ENCODE measurements around the gene TMEM170B.
"Not testable (repeated sequence)": the region's sequence is repeated elsewhere in the genome, so short reads cannot be mapped to it uniquely, and the experiment has no call there.

The TMEM170B gene

GRCh38 chr6:11548578-11548977 is 11.0 kb downstream of the TMEM170B start:
- not testable (repeated sequence) for H3K4me3 ChIP-seq (ENCODE audit: low read length); H3K4me1 ChIP-seq (ENCODE audit: control insufficient read depth, insufficient read depth, low read length); H3K27me3 ChIP-seq (ENCODE audit: control insufficient read depth, insufficient read depth, low read length); H3K36me3 ChIP-seq (ENCODE audit: control insufficient read depth, insufficient read depth, low read length); H3K9me3 ChIP-seq (ENCODE audit: control insufficient read depth, insufficient read depth, low read length); DNase-seq (ENCODE audit: low read depth, low spot score); H3K27ac ChIP-seq (ENCODE audit: low read length)
- WGBS (ENCODE audit: insufficient coverage, insufficient read length), result no CpG with 5 or more reads among the region's 4 CpGs

GRCh38 chr6:11551053-11551452 is 13.5 kb downstream of the TMEM170B start:
- H3K9me3 ChIP-seq (ENCODE audit: control insufficient read depth, insufficient read depth, low read length), result no peaks in the 10 kb centered on the region
- no peaks in the 10 kb centered on the region for H3K27me3 ChIP-seq (ENCODE audit: control insufficient read depth, insufficient read depth, low read length)
- no peak overlapping the region for H3K27ac ChIP-seq (ENCODE audit: low read length)
- H3K36me3 ChIP-seq (ENCODE audit: control insufficient read depth, insufficient read depth, low read length), result no peaks in the 10 kb centered on the region
- H3K4me3 ChIP-seq (ENCODE audit: low read length), result no peak overlapping the region
- H3K4me1 ChIP-seq (ENCODE audit: control insufficient read depth, insufficient read depth, low read length), result no peaks in the 10 kb centered on the region
- DNase-seq (ENCODE audit: low read depth, low spot score), result no peak
- WGBS (ENCODE audit: insufficient coverage, insufficient read length), result no CpG with 5 or more reads among the region's 1 CpG

- no peak overlapping the region for H3K4me3 ChIP-seq (ENCODE audit: low read length)
- H3K9me3 ChIP-seq (ENCODE audit: control insufficient read depth, insufficient read depth, low read length), result no peaks in the 10 kb centered on the region
- no peak overlapping the region for H3K27ac ChIP-seq (ENCODE audit: low read length)
- H3K27me3 ChIP-seq (ENCODE audit: control insufficient read depth, insufficient read depth, low read length), result no peaks in the 10 kb centered on the region
- H3K4me1 ChIP-seq (ENCODE audit: control insufficient read depth, insufficient read depth, low read length), result no peaks in the 10 kb centered on the region
- no peak for DNase-seq (ENCODE audit: low read depth, low spot score)
- no peaks in the 10 kb centered on the region for H3K36me3 ChIP-seq (ENCODE audit: control insufficient read depth, insufficient read depth, low read length)
These were observed 14.9 kb downstream of the TMEM170B start for GRCh38 chr6:11552442-11552841.

- Histone ChIP-seq H3K27ac (ENCODE audit: low read length) (no peak overlapping the region), H3K4me1 (ENCODE audit: control insufficient read depth, insufficient read depth, low read length) (no peaks in the 10 kb centered on the region), H3K27me3 (ENCODE audit: control insufficient read depth, insufficient read depth, low read length) (no peaks in the 10 kb centered on the region), H3K4me3 (ENCODE audit: low read length) (no peak overlapping the region), H3K9me3 (ENCODE audit: control insufficient read depth, insufficient read depth, low read length) (no peaks in the 10 kb centered on the region), H3K36me3 (ENCODE audit: control insufficient read depth, insufficient read depth, low read length) (no peaks in the 10 kb centered on the region)
- WGBS (ENCODE audit: insufficient coverage, insufficient read length), result no CpG with 5 or more reads among the region's 3 CpGs
- DNase-seq (ENCODE audit: low read depth, low spot score), result no peak
These were observed 16.3 kb downstream of the TMEM170B start for GRCh38 chr6:11553824-11554223.

GRCh38 chr6:11556309-11556708 is 18.8 kb downstream of the TMEM170B start:
- no peaks in the 10 kb centered on the region for H3K9me3 ChIP-seq (ENCODE audit: control insufficient read depth, insufficient read depth, low read length)
- no peak overlapping the region for H3K4me3 ChIP-seq (ENCODE audit: low read length)
- no peaks in the 10 kb centered on the region for H3K4me1 ChIP-seq (ENCODE audit: control insufficient read depth, insufficient read depth, low read length)
- no CpG with 5 or more reads among the region's 3 CpGs for WGBS (ENCODE audit: insufficient coverage, insufficient read length)
- H3K36me3 ChIP-seq (ENCODE audit: control insufficient read depth, insufficient read depth, low read length), result no peaks in the 10 kb centered on the region
- H3K27ac ChIP-seq (ENCODE audit: low read length), result no peak overlapping the region
- no peaks in the 10 kb centered on the region for H3K27me3 ChIP-seq (ENCODE audit: control insufficient read depth, insufficient read depth, low read length)
- peak; percentile 45 for DNase-seq (ENCODE audit: low read depth, low spot score)

GRCh38 chr6:11563793-11564192 is 26.2 kb downstream of the TMEM170B start:
- Histone ChIP-seq H3K27me3 (ENCODE audit: control insufficient read depth, insufficient read depth, low read length) (no peaks in the 10 kb centered on the region), H3K36me3 (ENCODE audit: control insufficient read depth, insufficient read depth, low read length) (no peaks in the 10 kb centered on the region), H3K4me3 (ENCODE audit: low read length) (no peak overlapping the region), H3K9me3 (ENCODE audit: control insufficient read depth, insufficient read depth, low read length) (no peaks in the 10 kb centered on the region), H3K27ac (ENCODE audit: low read length) (no peak overlapping the region), H3K4me1 (ENCODE audit: control insufficient read depth, insufficient read depth, low read length) (no peaks in the 10 kb centered on the region)
- no peak for DNase-seq (ENCODE audit: low read depth, low spot score)
- no CpG with 5 or more reads among the region's 3 CpGs for WGBS (ENCODE audit: insufficient coverage, insufficient read length)

GRCh38 chr6:11566609-11567008 is 29.1 kb downstream of the TMEM170B start:
- DNase-seq (ENCODE audit: low read depth, low spot score), result no peak
- Histone ChIP-seq H3K27me3 (ENCODE audit: control insufficient read depth, insufficient read depth, low read length) (no peaks in the 10 kb centered on the region), H3K27ac (ENCODE audit: low read length) (no peak overlapping the region), H3K4me1 (ENCODE audit: control insufficient read depth, insufficient read depth, low read length) (no peaks in the 10 kb centered on the region), H3K36me3 (ENCODE audit: control insufficient read depth, insufficient read depth, low read length) (no peaks in the 10 kb centered on the region), H3K9me3 (ENCODE audit: control insufficient read depth, insufficient read depth, low read length) (no peaks in the 10 kb centered on the region), H3K4me3 (ENCODE audit: low read length) (no peak overlapping the region)
- no CpG with 5 or more reads among the region's 8 CpGs for WGBS (ENCODE audit: insufficient coverage, insufficient read length)

GRCh38 chr6:11571073-11571472 is 33.5 kb downstream of the TMEM170B start:
- H3K4me1 ChIP-seq (ENCODE audit: control insufficient read depth, insufficient read depth, low read length), result no peaks in the 10 kb centered on the region
- H3K27ac ChIP-seq (ENCODE audit: low read length), result no peak overlapping the region
- H3K36me3 ChIP-seq (ENCODE audit: control insufficient read depth, insufficient read depth, low read length), result no peaks in the 10 kb centered on the region
- no peak overlapping the region for H3K4me3 ChIP-seq (ENCODE audit: low read length)
- WGBS (ENCODE audit: insufficient coverage, insufficient read length), result no CpG with 5 or more reads among the region's 2 CpGs
- H3K9me3 ChIP-seq (ENCODE audit: control insufficient read depth, insufficient read depth, low read length), result no peaks in the 10 kb centered on the region
- no peaks in the 10 kb centered on the region for H3K27me3 ChIP-seq (ENCODE audit: control insufficient read depth, insufficient read depth, low read length)
- DNase-seq (ENCODE audit: low read depth, low spot score), result no peak

GRCh38 chr6:11575408-11576033 is 38.0 kb downstream of the TMEM170B start:
- no peaks in the 10 kb centered on the region for H3K36me3 ChIP-seq (ENCODE audit: control insufficient read depth, insufficient read depth, low read length)
- no peak overlapping the region for H3K4me3 ChIP-seq (ENCODE audit: low read length)
- no peaks in the 10 kb centered on the region for H3K9me3 ChIP-seq (ENCODE audit: control insufficient read depth, insufficient read depth, low read length)
- H3K27ac ChIP-seq (ENCODE audit: low read length), result no peak overlapping the region
- WGBS (ENCODE audit: insufficient coverage, insufficient read length), result no CpG with 5 or more reads among the region's 10 CpGs
- DNase-seq (ENCODE audit: low read depth, low spot score), result peak; percentile 58
- H3K4me1 ChIP-seq (ENCODE audit: control insufficient read depth, insufficient read depth, low read length), result no peaks in the 10 kb centered on the region
- no peaks in the 10 kb centered on the region for H3K27me3 ChIP-seq (ENCODE audit: control insufficient read depth, insufficient read depth, low read length)

- Histone ChIP-seq H3K4me1 (ENCODE audit: control insufficient read depth, insufficient read depth, low read length) (no peaks in the 10 kb centered on the region), H3K4me3 (ENCODE audit: low read length) (no peak overlapping the region), H3K9me3 (ENCODE audit: control insufficient read depth, insufficient read depth, low read length) (no peaks in the 10 kb centered on the region), H3K27me3 (ENCODE audit: control insufficient read depth, insufficient read depth, low read length) (no peaks in the 10 kb centered on the region), H3K36me3 (ENCODE audit: control insufficient read depth, insufficient read depth, low read length) (no peaks in the 10 kb centered on the region), H3K27ac (ENCODE audit: low read length) (no peak overlapping the region)
- DNase-seq (ENCODE audit: low read depth, low spot score), result no peak
- no CpG with 5 or more reads among the region's 4 CpGs for WGBS (ENCODE audit: insufficient coverage, insufficient read length)
These were observed 43.3 kb downstream of the TMEM170B start for GRCh38 chr6:11580686-11581405.

GRCh38 chr6:11584244-11584643 is 46.7 kb downstream of the TMEM170B start:
- Histone ChIP-seq H3K4me1 (ENCODE audit: control insufficient read depth, insufficient read depth, low read length) (0 out of 2 replicates have a peak, but pooled peaks cover 2% of the 10 kb centered on the region), H3K27me3 (ENCODE audit: control insufficient read depth, insufficient read depth, low read length) (no peaks in the 10 kb centered on the region), H3K27ac (ENCODE audit: low read length) (no peak overlapping the region), H3K9me3 (ENCODE audit: control insufficient read depth, insufficient read depth, low read length) (no peaks in the 10 kb centered on the region), H3K36me3 (ENCODE audit: control insufficient read depth, insufficient read depth, low read length) (no peaks in the 10 kb centered on the region), H3K4me3 (ENCODE audit: low read length) (no peak overlapping the region)
- 100% methylated on average over 2 of the region's 5 CpGs for WGBS (ENCODE audit: insufficient coverage, insufficient read length)
- no peak for DNase-seq (ENCODE audit: low read depth, low spot score)
